ENCODE results near the gene MAST4.

MAST4 gene

GRCh38 chr5:66646570-66646969 is 50.4 kb downstream of the MAST4 start:
- ChIA-PET POLR2A (no interaction called here), CTCF (interaction anchor here (1.5 kb wide), 1 partner anchor 340 kb away, joined by 4 read pairs; no protein-coding TSS in a partner anchor)
- DNase-seq (ENCODE audit: extremely low spot score): no peak
- TF ChIP-seq CTCF (IDR thresholded peaks at IDR 0.05; ENCODE audit: control extremely low read depth, extremely low read depth, low read depth, missing control alignments): no peak

- no peak for DNase-seq (ENCODE audit: extremely low spot score)
- TF ChIP-seq CTCF (IDR thresholded peaks at IDR 0.05; ENCODE audit: control extremely low read depth, extremely low read depth, low read depth, missing control alignments): no peak
- CTCF ChIA-PET: interaction anchor here (1.5 kb wide), 1 partner anchor 341 kb away, joined by 4 read pairs; no protein-coding TSS in a partner anchor
- POLR2A ChIA-PET: no interaction called here
Observed at GRCh38 chr5:66647146-66647856, 51.1 kb downstream of the MAST4 start.

GRCh38 chr5:66652818-66653217 is 56.6 kb downstream of the MAST4 start:
- ChIA-PET CTCF (interaction anchor here (1.6 kb wide), 1 partner anchor 10 kb away, joined by 3 read pairs; no protein-coding TSS in a partner anchor), POLR2A (no interaction called here)
- DNase-seq (ENCODE audit: extremely low spot score): no peak
- no peak for TF ChIP-seq CTCF (IDR thresholded peaks at IDR 0.05; ENCODE audit: control extremely low read depth, extremely low read depth, low read depth, missing control alignments)

GRCh38 chr5:66653325-66653724 is 57.1 kb downstream of the MAST4 start:
- ChIA-PET POLR2A (no interaction called here), CTCF (no interaction called here)
- no peak for TF ChIP-seq CTCF (IDR thresholded peaks at IDR 0.05; ENCODE audit: control extremely low read depth, extremely low read depth, low read depth, missing control alignments)
- DNase-seq (ENCODE audit: extremely low spot score): no peak

GRCh38 chr5:66655395-66656324 is 59.5 kb downstream of the MAST4 start:
- no peak for DNase-seq (ENCODE audit: extremely low spot score)
- POLR2A ChIA-PET: no interaction called here
- CTCF ChIA-PET: interaction anchor here (1.5 kb wide), 1 partner anchor 349 kb away, joined by 3 read pairs; no protein-coding TSS in a partner anchor
- no peak for TF ChIP-seq CTCF (IDR thresholded peaks at IDR 0.05; ENCODE audit: control extremely low read depth, extremely low read depth, low read depth, missing control alignments)

GRCh38 chr5:66658516-66658915 is 62.3 kb downstream of the MAST4 start:
- POLR2A ChIA-PET: no interaction called here
- no peak for TF ChIP-seq CTCF (IDR thresholded peaks at IDR 0.05; ENCODE audit: control extremely low read depth, extremely low read depth, low read depth, missing control alignments)
- no peak for DNase-seq (ENCODE audit: extremely low spot score)
- CTCF ChIA-PET: interaction anchor here (1.2 kb wide), 2 partner anchors 10 to 29 kb away, joined by 3 read pairs; no protein-coding TSS in a partner anchor
